GM18909 (cell line): ENCODE results near the gene NXPH1.
A peak's percentile ranks its signal among the peaks of the same experiment; 100 is the strongest.

ENCODE experiments used
- ATAC-seq: cut with Tn5 transposase; IDR thresholded peaks from one replicate; pipeline ENCODE4 v1.9.1; 2021; ENCODE audit warnings: mild to moderate bottlenecking; ENCODE audit not compliant: unreplicated experiment, poor library complexity

NXPH1 gene

GRCh38 chr7:8491544-8492489, 58.4 kb downstream of the NXPH1 start:
- no peak for ATAC-seq

GRCh38 chr7:8499128-8499527, 65.7 kb downstream of the NXPH1 start:
- ATAC-seq = no peak

- ATAC-seq = no peak
Measured at GRCh38 chr7:8500286-8500685, 66.9 kb downstream of the NXPH1 start.

- no peak for ATAC-seq
Measured at GRCh38 chr7:8507566-8507965, 74.2 kb downstream of the NXPH1 start.

GRCh38 chr7:8509621-8510020, 76.2 kb downstream of the NXPH1 start:
- no peak for ATAC-seq

GRCh38 chr7:8511855-8512254, 78.4 kb downstream of the NXPH1 start:
- ATAC-seq = no peak

- ATAC-seq = no peak
Measured at GRCh38 chr7:8514781-8515519, 81.5 kb downstream of the NXPH1 start.

GRCh38 chr7:8515640-8516185, 82.3 kb downstream of the NXPH1 start:
- ATAC-seq = no peak

GRCh38 chr7:8516976-8517375, 83.6 kb downstream of the NXPH1 start:
- no peak for ATAC-seq

GRCh38 chr7:8528311-8528710, 94.9 kb downstream of the NXPH1 start:
- ATAC-seq = no peak

- no peak for ATAC-seq
Measured at GRCh38 chr7:8531991-8532515, 98.6 kb downstream of the NXPH1 start.

GRCh38 chr7:8536431-8536830, 103.0 kb downstream of the NXPH1 start:
- ATAC-seq = peak; percentile 88

GRCh38 chr7:8549046-8549445, 115.6 kb downstream of the NXPH1 start:
- no peak for ATAC-seq

GRCh38 chr7:8560501-8560900, 127.1 kb downstream of the NXPH1 start:
- ATAC-seq = no peak

GRCh38 chr7:8561449-8561848, 128.0 kb downstream of the NXPH1 start:
- ATAC-seq = no peak

- ATAC-seq = no peak
Measured at GRCh38 chr7:8564281-8564680, 130.9 kb downstream of the NXPH1 start.

GRCh38 chr7:8566016-8566415, 132.6 kb downstream of the NXPH1 start:
- no peak for ATAC-seq

- no peak for ATAC-seq
Measured at GRCh38 chr7:8567626-8568025, 134.2 kb downstream of the NXPH1 start.

GRCh38 chr7:8579661-8580194, 146.3 kb downstream of the NXPH1 start:
- no peak for ATAC-seq

GRCh38 chr7:8581842-8582241, 148.4 kb downstream of the NXPH1 start:
- no peak for ATAC-seq

- no peak for ATAC-seq
Measured at GRCh38 chr7:8582728-8583127, 149.3 kb downstream of the NXPH1 start.
